HL-60 (cell line): ENCODE measurements around the gene MYO10.

Experiments
- DNase-seq, 2 experiments: peaks; one replicate each; pipeline ENCODE4 v3.0.0-alpha.2; 2010 to 2020; ENCODE audit warnings: low read depth in 1 of 2, low spot score in 1 of 2
- H3K27ac ChIP-seq: fragments of 250-450 bp; sonication (Bioruptor Pico); replicated peaks from 2 replicates; pipeline ENCODE4 v1.5.1; 2020; ENCODE audit warnings: mild to moderate bottlenecking, moderate library complexity
- H3K27me3 ChIP-seq: fragments of 250-450 bp; sonication (Bioruptor Pico); 2 replicates; pipeline ENCODE4 v1.5.1; 2021; ENCODE audit warnings: mild to moderate bottlenecking, moderate library complexity; ENCODE audit not compliant: insufficient read depth, poor library complexity, severe bottlenecking
- H3K4me3 ChIP-seq: replicated peaks from 2 replicates; pipeline ENCODE4 v1.5.1; 2011; ENCODE audit warnings: mild to moderate bottlenecking, control low read depth, low read length; ENCODE audit not compliant: insufficient read depth
- CTCF ChIP-seq: IDR thresholded peaks from one replicate; pipeline ENCODE4 v1.5.1; 2011; ENCODE audit warnings: low read length, control low read depth, inconsistent platforms; ENCODE audit not compliant: insufficient read depth
- GABPA ChIP-seq: IDR thresholded peaks from 2 replicates; pipeline ENCODE4 v1.6.1; 2012; ENCODE audit warnings: low read depth
- POLR2AphosphoS5 ChIP-seq: IDR thresholded peaks from 2 replicates; pipeline ENCODE4 v1.6.1; 2012; ENCODE audit warnings: low read depth
- SPI1 ChIP-seq: IDR thresholded peaks from 2 replicates; pipeline ENCODE4 v1.6.1; 2012; ENCODE audit warnings: low read depth, mild to moderate bottlenecking, borderline replicate concordance
- TF ChIP-seq, protein P1 (sequence below): IDR thresholded peaks from 2 replicates; pipeline ENCODE4 v1.6.1; 2012; ENCODE audit warnings: low read depth; ENCODE audit not compliant: insufficient replicate concordance

The MYO10 gene

GRCh38 chr5:16859346-16859745, 76.7 kb downstream of the MYO10 start:
- TF ChIP-seq CTCF (no peak), SPI1 (no peak), GABPA (no peak)
- TF ChIP-seq, protein P1, sequence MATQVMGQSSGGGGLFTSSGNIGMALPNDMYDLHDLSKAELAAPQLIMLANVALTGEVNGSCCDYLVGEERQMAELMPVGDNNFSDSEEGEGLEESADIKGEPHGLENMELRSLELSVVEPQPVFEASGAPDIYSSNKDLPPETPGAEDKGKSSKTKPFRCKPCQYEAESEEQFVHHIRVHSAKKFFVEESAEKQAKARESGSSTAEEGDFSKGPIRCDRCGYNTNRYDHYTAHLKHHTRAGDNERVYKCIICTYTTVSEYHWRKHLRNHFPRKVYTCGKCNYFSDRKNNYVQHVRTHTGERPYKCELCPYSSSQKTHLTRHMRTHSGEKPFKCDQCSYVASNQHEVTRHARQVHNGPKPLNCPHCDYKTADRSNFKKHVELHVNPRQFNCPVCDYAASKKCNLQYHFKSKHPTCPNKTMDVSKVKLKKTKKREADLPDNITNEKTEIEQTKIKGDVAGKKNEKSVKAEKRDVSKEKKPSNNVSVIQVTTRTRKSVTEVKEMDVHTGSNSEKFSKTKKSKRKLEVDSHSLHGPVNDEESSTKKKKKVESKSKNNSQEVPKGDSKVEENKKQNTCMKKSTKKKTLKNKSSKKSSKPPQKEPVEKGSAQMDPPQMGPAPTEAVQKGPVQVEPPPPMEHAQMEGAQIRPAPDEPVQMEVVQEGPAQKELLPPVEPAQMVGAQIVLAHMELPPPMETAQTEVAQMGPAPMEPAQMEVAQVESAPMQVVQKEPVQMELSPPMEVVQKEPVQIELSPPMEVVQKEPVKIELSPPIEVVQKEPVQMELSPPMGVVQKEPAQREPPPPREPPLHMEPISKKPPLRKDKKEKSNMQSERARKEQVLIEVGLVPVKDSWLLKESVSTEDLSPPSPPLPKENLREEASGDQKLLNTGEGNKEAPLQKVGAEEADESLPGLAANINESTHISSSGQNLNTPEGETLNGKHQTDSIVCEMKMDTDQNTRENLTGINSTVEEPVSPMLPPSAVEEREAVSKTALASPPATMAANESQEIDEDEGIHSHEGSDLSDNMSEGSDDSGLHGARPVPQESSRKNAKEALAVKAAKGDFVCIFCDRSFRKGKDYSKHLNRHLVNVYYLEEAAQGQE, result no peak
- Histone ChIP-seq H3K27ac (no peak overlapping the region), H3K4me3 (no peak overlapping the region), H3K27me3 (no peaks in the 10 kb centered on the region)
- no peak for DNase-seq

GRCh38 chr5:16858151-16858550, 77.9 kb downstream of the MYO10 start:
- DNase-seq, result no peak
- no peak for TF ChIP-seq GABPA
- no peak for TF ChIP-seq SPI1
- no peak for TF ChIP-seq CTCF
- no peak for TF ChIP-seq POLR2AphosphoS5
- TF ChIP-seq, protein P1, result no peak
- H3K27ac ChIP-seq, result no peak overlapping the region

GRCh38 chr5:16857635-16858034, 78.5 kb downstream of the MYO10 start:
- DNase-seq, result no peak
- Histone ChIP-seq H3K27ac (no peak overlapping the region), H3K27me3 (no peaks in the 10 kb centered on the region), H3K4me3 (no peak overlapping the region)
- TF ChIP-seq GABPA (no peak), CTCF (no peak), POLR2AphosphoS5 (no peak)
- TF ChIP-seq, protein P1, result no peak

More at GRCh38 chr5:16858151-16858550, 77.9 kb downstream of the MYO10 start:
- Histone ChIP-seq H3K27me3 (no peaks in the 10 kb centered on the region), H3K4me3 (no peak overlapping the region)
